B cell (primary cell): ENCODE data around the gene FBLN2. TPM values are rescaled to one million over a fixed set of nuclear protein-coding genes. Genes with fewer than 3 reads are reported as not detected.

Experiments used
- ATAC-seq: fragments of 200-7000 bp; cut with Tn5 transposase; one replicate; pipeline ENCODE4 v1.10.0; 2021; ENCODE audit warnings: low read depth, mild to moderate bottlenecking, moderate number of reproducible peaks, moderate library complexity
- CTCF ChIA-PET: fragments of 350-600 bp; sonication (Branson Sonifier 250); formaldehyde crosslinking; loops from one replicate; lab custom pipeline; 2021; ENCODE audit warnings: antibody characterized with exemption, inconsistent platforms; lab: Charles Lee
- POLR2A ChIA-PET: fragments of 350-600 bp; sonication (Branson Sonifier 250); formaldehyde crosslinking; loops from one replicate; lab custom pipeline; 2021; ENCODE audit warnings: antibody characterized with exemption; lab: Charles Lee
- DNase-seq: peaks from one replicate; pipeline ENCODE4 v3.0.0; 2013
- H2AFZ ChIP-seq: 2 replicates; pipeline ENCODE4 v1.6.1; 2012; ENCODE audit warnings: mild to moderate bottlenecking, low read depth, low read length; ENCODE audit not compliant: insufficient read depth, poor library complexity, severe bottlenecking
- H3K27ac ChIP-seq, 2 donors: 1 replicate in 1 of 2; 2 replicates in 1 of 2; pipeline ENCODE4 v1.5.1; 2012 to 2013; ENCODE audit warnings: low read length in 2 of 2, mild to moderate bottlenecking in 2 of 2, moderate library complexity in 1 of 2
- H3K27me3 ChIP-seq, 4 experiments: fragments of 200-600 bp in 1 of 4; sonication (generic) in 1 of 4; replicated peaks in 1 of 4; 1 replicate in 2 of 4; 2 replicates in 2 of 4; pipeline versions ENCODE4 v1.6.1 to v1.7.0; 2013 to 2016; ENCODE audit warnings: low read length in 3 of 4, mild to moderate bottlenecking in 2 of 4, mixed read lengths in 1 of 4, moderate library complexity in 1 of 4; ENCODE audit not compliant: insufficient read depth in 4 of 4, control insufficient read depth in 3 of 4; ENCODE audit errors: control extremely low read depth in 1 of 4
- H3K36me3 ChIP-seq, 2 experiments: replicated peaks in 1 of 2; 1 replicate in 1 of 2; 2 replicates in 1 of 2; pipeline versions ENCODE4 v1.6.1 to v1.7.1; 2013; ENCODE audit warnings: low read length in 1 of 2; ENCODE audit not compliant: insufficient read depth in 2 of 2, control insufficient read depth in 1 of 2; ENCODE audit errors: control extremely low read depth in 1 of 2, extremely low read depth in 1 of 2
- H3K4me1 ChIP-seq, 2 donors: fragments of 200-600 bp in 1 of 2; sonication (generic) in 1 of 2; 1 replicate in 1 of 2; 2 replicates in 1 of 2; pipeline versions ENCODE4 v1.5.1 to v1.6.1; 2013 to 2017; ENCODE audit warnings: low read length in 2 of 2; ENCODE audit not compliant: control insufficient read depth in 2 of 2, insufficient read depth in 2 of 2
- H3K4me2 ChIP-seq: replicated peaks from 2 replicates; pipeline ENCODE3; 2012; ENCODE audit warnings: mild to moderate bottlenecking, low read depth, low read length; ENCODE audit not compliant: poor library complexity, severe bottlenecking
- H3K4me3 ChIP-seq, 5 experiments: fragments of 200-600 bp in 1 of 5; sonication (generic) in 1 of 5; 1 replicate in 3 of 5; 2 replicates in 2 of 5; pipeline versions ENCODE4 v1.5.1 to v1.7.0; 2011 to 2016; ENCODE audit warnings: low read length in 4 of 5, mild to moderate bottlenecking in 4 of 5, low read depth in 2 of 5, control low read depth in 1 of 5, moderate library complexity in 1 of 5; ENCODE audit not compliant: insufficient read depth in 1 of 5; ENCODE audit errors: control extremely low read depth in 1 of 5, extremely low read depth in 1 of 5
- H3K79me2 ChIP-seq: fragments of 200-600 bp; sonication (generic); one replicate; pipeline ENCODE4 v1.6.0; 2016; ENCODE audit warnings: low read length; ENCODE audit not compliant: control insufficient read depth, insufficient read depth
- H3K9ac ChIP-seq: fragments of 200-600 bp; sonication (generic); 2 replicates; pipeline ENCODE4 v1.6.1; 2017; ENCODE audit warnings: mild to moderate bottlenecking, low read length, moderate library complexity
- H3K9me3 ChIP-seq, 3 donors: one replicate each; pipeline versions ENCODE4 v1.6.1 to v1.7.1; 2013; ENCODE audit warnings: low read length in 2 of 3; ENCODE audit not compliant: control insufficient read depth in 2 of 3, insufficient read depth in 1 of 3; ENCODE audit errors: control extremely low read depth in 1 of 3
- H4K20me1 ChIP-seq: 2 replicates; pipeline ENCODE4 v1.6.0; 2012; ENCODE audit warnings: mild to moderate bottlenecking, low read length; ENCODE audit not compliant: insufficient read depth, control insufficient read depth, poor library complexity, severe bottlenecking
- H3K27ac Mint-ChIP-seq: one replicate; pipeline ENCODE4 v1.8.0; 2021; ENCODE audit warnings: mixed read lengths
- H3K27me3 Mint-ChIP-seq: one replicate; pipeline ENCODE4 v1.8.0; 2021; ENCODE audit warnings: mixed read lengths
- H3K4me1 Mint-ChIP-seq: one replicate; pipeline ENCODE4 v1.8.0; 2021; ENCODE audit warnings: mixed read lengths
- H3K4me3 Mint-ChIP-seq: one replicate; pipeline ENCODE4 v1.8.0; 2021; ENCODE audit warnings: mixed read lengths
- H3K9me3 Mint-ChIP-seq: one replicate; pipeline ENCODE4 v1.8.0; 2022; ENCODE audit warnings: mixed read lengths; ENCODE audit not compliant: insufficient read depth
- CTCF ChIP-seq: fragments of 200-600 bp; IDR thresholded peaks from one replicate; pipeline ENCODE4 v1.8.0; 2022; ENCODE audit warnings: antibody characterized with exemption, mild to moderate bottlenecking
- EZH2 ChIP-seq: IDR thresholded peaks from 2 replicates; pipeline ENCODE4 v1.6.1; 2012; ENCODE audit warnings: borderline replicate concordance, low read depth, mild to moderate bottlenecking, moderate library complexity, low read length; ENCODE audit not compliant: insufficient read depth, poor library complexity, severe bottlenecking
- WGBS: methylation state at CpG from one replicate; pipeline ENCODE4 v1.1.5; 2013; ENCODE audit warnings: missing lambda C conversion rate; ENCODE audit not compliant: insufficient coverage; 5-methylcytosine and 5-hydroxymethylcytosine counted together
- intact Hi-C: fragments of 100-400 bp; cut with micrococcal nuclease; formaldehyde crosslinking; loops from one replicate; pipeline ENCODE4 v1.10.0; 2022
- polyA plus RNA-seq: library from polyadenylated mRNA; depleted of rRNA; stranded (reverse); fragments of >200 nt; gene quantifications from 2 replicates; pipeline ENCODE4 v1.2.3, GENCODE V29; 2012
- total RNA-seq, 2 donors: library from RNA; stranded (reverse); fragments of 120-200 nt in 1 of 2; gene quantifications; 1 replicate in 1 of 2; 2 replicates in 1 of 2; pipeline versions ENCODE4 v1.2.3 to v1.2.4, GENCODE V29; 2013 to 2022

Gene FBLN2
- total and polyA plus RNA-seq, 2 donors (not counting 1 experiment from before 2014, with no cell fraction given) = 3.6 to 8.2 TPM

- WGBS = no CpG with 5 or more reads among the region's 4 CpGs
- intact Hi-C loops = no loop called here
- no peak for ATAC-seq
- peaks cover 0 to 4% (median 0%) of the 10 kb centered on the region in 4 experiments for H3K27me3 ChIP-seq
- no peaks in the 10 kb centered on the region for H3K79me2 ChIP-seq
- DNase-seq = no peak
- no peak overlapping the region for H3K4me3 ChIP-seq
- H3K4me3 Mint-ChIP-seq = no peak overlapping the region
- no peak overlapping the region for H3K27ac ChIP-seq
- H3K27ac Mint-ChIP-seq = no peak overlapping the region
- H3K4me2 ChIP-seq = no peak overlapping the region
- CTCF ChIA-PET = no interaction called here
- no peaks in the 10 kb centered on the region for H3K27me3 Mint-ChIP-seq
- H3K9me3 ChIP-seq = no peaks in the 10 kb centered on the region
- no peak for TF ChIP-seq CTCF
- TF ChIP-seq EZH2 = no peak
- no peak overlapping the region for H2AFZ ChIP-seq
- no peaks in the 10 kb centered on the region for H3K36me3 ChIP-seq
- no peaks in the 10 kb centered on the region for H3K4me1 ChIP-seq
- H4K20me1 ChIP-seq = no peaks in the 10 kb centered on the region
- POLR2A ChIA-PET = no interaction called here
- no peaks in the 10 kb centered on the region for H3K4me1 Mint-ChIP-seq
- no peaks in the 10 kb centered on the region for H3K9me3 Mint-ChIP-seq
- H3K9ac ChIP-seq = no peak overlapping the region
These were observed 30.1 kb downstream of the FBLN2 start for GRCh38 chr3:13579063-13579462.

DNA sequence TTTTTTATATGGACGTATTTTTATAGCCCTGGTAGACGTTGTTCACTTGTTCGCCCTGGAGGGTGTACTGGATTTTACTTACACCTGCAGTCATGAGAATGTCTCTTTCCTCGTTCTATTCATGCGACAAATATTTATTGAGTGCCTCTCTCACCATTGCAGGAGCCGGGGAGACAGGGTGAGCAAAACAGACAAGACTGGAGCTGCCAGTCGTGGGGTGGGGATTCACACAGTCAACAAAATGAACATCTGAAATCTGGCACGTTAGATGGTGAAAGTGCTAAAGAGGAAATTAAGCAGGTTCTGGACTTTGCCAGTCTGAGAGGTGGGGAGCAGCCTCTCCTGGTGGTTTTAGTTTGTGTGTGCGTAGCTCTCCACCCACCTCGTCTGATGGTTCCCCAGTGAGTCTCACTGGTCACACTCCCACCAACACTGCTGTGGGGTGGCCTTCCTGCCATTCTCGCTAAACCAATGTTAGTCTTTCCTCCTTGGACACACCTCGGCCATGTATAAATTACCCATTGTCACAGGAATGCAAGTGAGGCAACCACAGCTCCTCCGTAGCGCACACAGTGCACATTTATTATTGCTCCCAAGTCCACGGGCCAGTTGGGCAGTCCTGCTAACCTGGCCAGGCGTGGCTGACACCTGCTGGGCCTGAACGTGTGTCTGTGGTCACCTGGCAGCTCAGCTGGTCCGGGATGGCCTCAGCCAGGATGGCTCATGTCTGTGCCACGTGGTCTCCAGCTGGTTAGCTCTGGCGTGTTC lies 31.5 kb downstream of the FBLN2 start:
- H3K27ac Mint-ChIP-seq = no peak overlapping the region
- intact Hi-C loops = no loop called here

More for the DNA sequence above, 31.5 kb downstream of the FBLN2 start:
- DNase-seq = no peak
- ChIA-PET CTCF (interaction anchor here (0.6 kb wide), 1 partner anchor 988 kb away, joined by 3 read pairs; no protein-coding TSS in a partner anchor), POLR2A (no interaction called here)
- Histone ChIP-seq H3K9me3 (no peaks in the 10 kb centered on the region), H3K27ac (no peak overlapping the region), H3K4me2 (no peak overlapping the region), H3K36me3 (no peaks in the 10 kb centered on the region), H3K9ac (no peak overlapping the region), H3K79me2 (no peaks in the 10 kb centered on the region), H3K4me3 (no peak overlapping the region), H2AFZ (no peak overlapping the region), H3K27me3 (peaks cover 0 to under 1% (median 0%) of the 10 kb centered on the region in 4 experiments), H3K4me1 (no peaks in the 10 kb centered on the region), H4K20me1 (no peaks in the 10 kb centered on the region)
- 78% methylated on average over 17 of the region's 20 CpGs for WGBS
- H3K27me3 Mint-ChIP-seq = no peaks in the 10 kb centered on the region
- ATAC-seq = no peak
- TF ChIP-seq EZH2 (no peak), CTCF (no peak)
- H3K4me3 Mint-ChIP-seq = no peak overlapping the region
- no peaks in the 10 kb centered on the region for H3K4me1 Mint-ChIP-seq
- no peaks in the 10 kb centered on the region for H3K9me3 Mint-ChIP-seq
